Measurements from ENCODE around the gene MYO1D.

The MYO1D gene

DNA sequence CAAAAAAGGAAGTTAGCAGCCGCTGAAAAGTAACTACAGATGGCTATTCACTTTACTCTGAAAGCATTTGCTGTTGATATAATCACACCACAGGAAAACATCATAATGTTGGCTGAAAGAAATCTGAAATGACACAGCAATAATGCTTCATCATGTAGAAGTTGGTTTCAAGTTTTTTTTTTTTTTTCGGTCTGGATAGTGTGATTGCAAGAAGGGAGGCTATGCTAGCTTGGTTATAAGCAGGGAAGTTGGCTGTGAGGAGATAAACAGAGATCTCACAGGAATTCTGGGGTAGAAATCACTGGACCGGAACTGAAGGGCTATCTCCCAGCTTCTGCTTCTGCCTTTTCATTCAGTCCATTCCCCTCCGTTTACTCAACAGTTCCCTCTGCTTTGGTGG lies 57.9 kb downstream of the MYO1D start:
- no peak for DNase-seq (ENCODE audit: low read depth)

DNA sequence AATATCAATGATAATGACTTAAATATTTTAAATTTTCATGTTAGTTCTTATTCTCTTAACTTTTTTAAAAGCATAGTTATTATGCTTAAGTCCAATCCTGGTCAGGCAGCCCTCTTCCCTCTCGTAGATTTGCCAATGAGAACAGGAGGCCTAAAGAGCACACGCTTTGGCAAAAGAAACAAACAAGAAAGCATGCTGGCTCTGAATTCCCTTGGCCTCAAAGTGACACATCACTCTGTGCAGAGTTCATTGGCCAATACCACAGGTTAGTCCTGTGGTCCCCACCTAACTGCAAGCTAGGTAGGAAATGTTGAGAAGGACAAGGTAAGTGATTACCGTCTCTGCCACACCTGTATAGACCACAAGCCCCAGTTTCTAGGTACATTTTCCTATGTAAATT lies 61.5 kb downstream of the MYO1D start:
- no peak for DNase-seq (ENCODE audit: low read depth)

DNA sequence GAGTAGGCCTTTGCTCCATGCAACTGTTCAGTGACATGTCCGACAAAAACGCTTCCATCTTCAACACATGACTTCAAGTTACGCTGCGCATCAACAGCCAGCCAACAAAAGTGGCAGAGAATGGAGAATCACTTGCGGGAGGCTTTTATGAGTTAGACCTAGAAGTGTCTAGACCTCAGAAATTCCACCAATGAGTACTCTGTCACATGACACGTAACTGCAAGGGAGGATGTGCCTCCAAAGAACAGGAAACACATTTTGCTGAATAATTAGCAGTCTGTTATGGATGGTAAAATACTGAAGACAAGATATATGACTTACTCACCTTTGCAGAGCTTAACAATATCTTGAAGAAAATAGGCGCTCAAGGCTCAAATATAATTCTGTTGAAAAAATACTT lies 62.1 kb downstream of the MYO1D start:
- no peak for DNase-seq (ENCODE audit: low read depth)

DNA sequence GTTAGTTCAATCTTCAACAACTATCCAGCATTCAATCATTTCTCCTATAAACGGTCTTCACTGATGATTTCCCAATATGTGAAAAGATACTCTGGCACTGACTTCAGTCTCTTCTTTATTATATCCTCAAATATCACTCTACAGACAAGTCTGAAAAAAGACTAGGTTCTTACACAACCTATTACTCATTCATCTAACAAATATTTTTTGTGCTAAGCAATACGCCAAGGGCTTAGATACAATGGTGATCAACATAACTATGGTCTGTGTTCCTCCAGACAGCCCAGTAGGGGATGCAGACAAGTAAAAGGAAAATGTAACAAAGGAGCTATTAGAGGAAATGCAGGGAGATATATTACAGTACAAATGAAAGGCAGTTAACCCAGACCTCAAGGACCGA lies 63.9 kb downstream of the MYO1D start:
- DNase-seq (ENCODE audit: low read depth): no peak

DNA sequence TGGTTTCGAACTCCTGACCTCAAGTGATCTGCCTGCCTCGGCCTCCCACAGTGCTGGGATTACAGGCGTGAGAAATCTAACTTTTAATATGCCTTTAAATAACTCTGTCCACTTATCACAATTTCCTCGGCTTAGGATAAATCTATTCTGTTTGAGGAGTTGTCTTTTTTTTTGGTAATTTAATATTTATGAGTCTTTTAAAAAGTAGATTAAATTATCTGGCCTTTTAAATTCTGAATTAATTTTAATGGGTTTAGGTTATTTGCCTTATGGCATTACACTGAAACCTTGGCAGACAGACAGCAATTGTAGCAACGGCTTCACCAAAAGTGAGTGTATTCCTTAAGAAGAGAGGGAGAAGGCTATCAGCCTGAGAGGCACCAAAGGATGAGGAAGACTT lies 66.2 kb downstream of the MYO1D start:
- DNase-seq (ENCODE audit: low read depth): no peak

DNA sequence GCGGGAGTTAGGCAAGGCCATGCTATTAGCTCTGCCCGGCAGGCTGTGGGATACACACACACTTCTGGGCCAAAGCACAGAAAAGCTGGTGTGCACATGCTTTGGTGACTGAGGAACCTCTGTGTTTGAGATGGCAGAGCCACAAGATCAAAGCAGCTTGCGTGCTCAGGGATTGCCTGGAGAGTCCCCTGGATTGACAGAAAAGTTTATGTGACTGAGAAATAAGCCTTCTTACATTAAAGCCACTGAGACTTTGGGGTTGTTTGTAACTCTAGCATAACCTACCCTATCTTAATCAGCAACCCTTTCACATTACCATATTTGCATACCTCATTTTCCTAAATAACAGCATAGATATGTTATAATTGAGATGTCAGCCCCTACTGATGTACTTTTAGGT lies 69.3 kb downstream of the MYO1D start:
- DNase-seq (ENCODE audit: low read depth): no peak

DNA sequence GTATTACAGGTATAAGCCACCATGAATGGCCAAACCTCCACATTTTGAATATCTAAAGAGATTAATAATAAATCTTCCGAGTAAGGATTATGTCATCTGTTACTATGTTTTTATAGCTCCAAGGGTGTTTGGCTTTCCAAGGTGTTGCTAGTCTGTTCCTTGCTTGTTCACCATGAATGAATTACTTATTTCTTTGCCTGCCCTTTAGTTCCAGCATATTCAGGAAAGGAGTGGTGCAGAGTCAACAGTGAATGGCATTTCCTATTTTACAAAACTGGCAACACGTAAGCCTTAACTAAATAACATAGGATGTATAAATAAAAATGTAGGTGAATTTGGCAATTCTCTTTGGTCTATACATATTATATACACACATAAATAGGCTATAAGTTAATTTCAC lies 70.3 kb downstream of the MYO1D start:
- DNase-seq (ENCODE audit: low read depth): no peak

DNA sequence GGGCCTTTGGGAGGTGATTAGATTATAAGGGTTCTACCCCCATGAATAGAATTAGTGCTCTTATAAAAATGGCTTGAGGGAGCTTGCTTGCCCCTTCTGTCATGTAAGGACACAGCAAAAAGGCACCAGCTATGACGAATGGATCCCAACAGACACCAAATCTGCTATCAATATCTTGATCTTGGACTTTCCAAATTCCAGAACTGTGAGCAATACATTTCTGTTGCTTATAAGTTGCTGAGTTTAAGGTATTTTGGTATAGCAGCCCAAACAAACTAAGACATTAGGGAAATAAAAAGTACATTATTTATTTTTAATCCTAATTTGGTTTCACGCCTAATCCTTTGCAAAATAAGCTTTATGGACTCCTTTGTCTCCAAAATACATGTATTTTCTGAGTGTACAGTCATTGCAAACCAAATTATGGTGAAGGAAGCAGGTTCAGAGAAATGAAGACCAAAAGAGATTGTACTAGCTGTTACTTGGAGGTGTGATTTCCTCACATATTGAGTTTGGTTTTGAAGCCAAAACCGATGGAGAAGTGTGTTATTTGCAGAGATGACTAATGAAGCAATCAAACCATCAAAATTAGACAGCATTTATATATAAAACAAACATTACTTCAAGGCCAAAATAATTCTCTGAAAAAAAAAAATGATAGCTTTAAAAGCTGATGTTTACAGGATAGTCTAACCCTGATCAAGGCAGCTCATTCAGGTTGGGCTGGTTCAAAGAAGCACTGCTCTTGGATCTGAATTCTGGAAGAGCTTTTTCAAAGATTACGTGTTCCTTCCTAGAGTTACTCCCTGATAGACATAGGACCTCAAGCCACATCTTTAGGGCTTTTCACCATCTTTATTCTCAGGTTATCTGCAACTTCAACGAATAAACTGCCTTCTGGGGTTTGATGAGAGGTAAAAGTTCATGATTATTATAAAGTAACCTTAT lies 71.6 kb downstream of the MYO1D start:
- DNase-seq (ENCODE audit: low read depth): no peak

DNA sequence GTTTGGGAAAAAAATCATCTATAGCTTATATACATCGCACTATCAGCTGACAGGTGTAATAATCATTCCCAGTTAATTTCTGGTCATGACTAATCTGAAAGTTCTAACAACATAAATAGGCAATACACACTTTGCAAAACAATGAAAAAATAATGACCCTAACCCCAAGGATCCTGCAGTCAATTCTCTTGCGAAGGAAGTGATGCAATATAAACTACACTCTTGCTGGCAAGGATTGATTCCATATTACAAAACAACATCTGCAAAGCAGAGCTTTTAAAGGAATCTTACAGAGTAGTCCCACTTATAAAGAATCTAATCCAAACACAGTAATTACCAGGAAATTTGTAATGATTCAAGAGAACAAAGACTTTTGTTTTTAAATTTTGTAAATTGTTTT lies 73.4 kb downstream of the MYO1D start:
- no peak for DNase-seq (ENCODE audit: low read depth)

DNA sequence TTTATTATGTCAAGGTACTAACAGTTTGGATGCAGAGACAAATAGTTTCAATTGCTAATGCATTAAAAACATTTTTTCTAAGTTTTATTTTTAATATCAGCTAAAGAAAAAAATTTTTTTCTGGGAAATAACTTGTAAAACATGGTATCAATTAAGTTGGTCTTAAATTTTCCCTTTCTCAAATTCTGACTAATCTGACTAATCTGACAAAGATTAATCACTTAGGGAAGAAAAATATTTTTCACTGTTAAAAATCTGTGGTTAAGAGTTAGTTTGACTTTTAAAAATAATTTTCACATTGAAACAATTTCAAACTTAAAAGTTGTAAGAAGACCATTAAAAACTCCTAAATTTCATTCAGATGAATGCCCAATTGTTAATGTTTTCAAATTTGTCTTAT lies 74.6 kb downstream of the MYO1D start:
- no peak for DNase-seq (ENCODE audit: low read depth)

DNA sequence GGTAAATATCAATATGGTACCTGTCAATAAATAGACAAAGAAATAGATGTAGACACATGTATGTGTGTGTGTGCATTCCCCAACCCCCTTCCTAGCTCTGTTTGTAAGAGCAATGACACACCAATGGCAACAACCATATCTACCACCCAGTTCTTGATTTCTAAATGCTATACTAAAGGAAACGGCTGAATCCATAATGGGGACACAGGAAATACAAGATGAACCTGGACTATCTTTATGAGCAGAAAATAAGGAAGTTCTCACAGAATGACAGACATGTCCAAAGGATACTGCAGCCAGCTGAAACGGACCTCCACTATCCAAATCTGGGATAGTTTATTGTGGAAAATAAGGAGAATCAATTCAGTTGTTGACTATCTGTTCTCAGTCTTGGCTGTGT lies 75.3 kb downstream of the MYO1D start:
- DNase-seq (ENCODE audit: low read depth): no peak

DNA sequence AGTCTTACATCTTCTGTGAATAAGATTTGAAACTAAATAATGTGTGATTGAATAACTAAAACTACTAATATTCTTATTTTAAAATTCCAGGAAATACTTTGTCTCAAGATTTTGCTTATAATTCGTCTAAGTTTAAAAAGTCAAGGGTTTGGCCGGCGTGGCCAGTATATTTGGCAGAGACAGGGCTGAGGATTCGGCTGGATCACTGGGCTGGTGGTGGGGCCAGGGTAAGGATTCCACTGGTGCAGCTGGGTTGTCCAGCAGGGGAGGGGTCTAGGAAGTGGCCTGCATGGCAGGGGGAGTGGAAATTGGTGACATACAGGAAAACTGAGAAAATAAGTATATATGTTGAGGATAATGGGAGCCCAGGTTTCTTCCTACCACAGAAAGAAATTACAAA lies 75.7 kb downstream of the MYO1D start:
- DNase-seq (ENCODE audit: low read depth): no peak

DNA sequence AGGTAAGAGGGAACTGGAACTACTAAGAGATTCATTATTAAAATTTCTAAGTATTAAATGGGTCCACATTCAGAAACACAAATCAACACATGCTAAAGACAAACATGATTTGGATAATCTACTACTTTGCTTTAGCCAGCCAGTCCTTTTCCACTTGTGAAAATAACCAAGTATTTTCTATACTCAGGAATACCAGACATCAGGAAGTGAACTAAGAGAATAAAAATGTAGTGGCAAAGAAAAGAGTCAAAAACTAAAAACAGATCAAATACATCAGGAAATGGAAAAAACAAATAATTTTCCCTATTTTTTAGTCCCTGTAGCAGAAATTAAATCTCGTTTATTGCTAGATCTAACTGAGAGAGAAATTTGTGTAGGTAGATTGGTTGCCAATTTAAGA lies 78.0 kb downstream of the MYO1D start:
- no peak for DNase-seq (ENCODE audit: low read depth)

DNA sequence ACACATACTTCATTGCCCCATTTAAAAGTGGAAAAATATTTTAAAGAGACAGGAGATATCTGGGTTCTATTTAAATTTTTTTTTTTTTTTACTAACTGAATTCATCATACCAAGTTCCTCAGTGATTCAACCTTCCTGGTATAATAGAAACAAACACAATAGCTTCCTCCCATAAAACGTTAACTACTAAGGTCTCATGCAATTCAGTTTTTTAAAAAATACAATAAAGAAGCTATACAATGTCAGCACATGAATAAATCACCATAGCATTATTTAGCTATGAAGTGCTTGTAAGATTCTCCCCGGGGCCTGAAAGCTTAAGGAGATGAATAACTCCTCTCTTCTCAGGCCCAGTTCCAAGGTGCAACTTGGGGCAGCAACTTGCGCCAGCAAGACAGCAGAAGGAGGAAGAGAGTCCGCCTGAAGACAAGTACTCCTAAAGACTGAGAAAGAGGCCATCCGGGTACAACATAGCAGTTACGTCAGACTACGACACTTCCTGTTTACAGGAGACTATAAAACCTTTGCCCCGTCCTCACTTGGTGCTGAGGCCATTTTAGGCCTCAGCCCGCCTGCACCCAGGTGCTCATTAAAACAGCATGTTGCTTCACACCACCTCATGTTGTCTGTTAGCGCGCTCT lies 81.5 kb downstream of the MYO1D start:
- DNase-seq (ENCODE audit: low read depth): no peak

DNA sequence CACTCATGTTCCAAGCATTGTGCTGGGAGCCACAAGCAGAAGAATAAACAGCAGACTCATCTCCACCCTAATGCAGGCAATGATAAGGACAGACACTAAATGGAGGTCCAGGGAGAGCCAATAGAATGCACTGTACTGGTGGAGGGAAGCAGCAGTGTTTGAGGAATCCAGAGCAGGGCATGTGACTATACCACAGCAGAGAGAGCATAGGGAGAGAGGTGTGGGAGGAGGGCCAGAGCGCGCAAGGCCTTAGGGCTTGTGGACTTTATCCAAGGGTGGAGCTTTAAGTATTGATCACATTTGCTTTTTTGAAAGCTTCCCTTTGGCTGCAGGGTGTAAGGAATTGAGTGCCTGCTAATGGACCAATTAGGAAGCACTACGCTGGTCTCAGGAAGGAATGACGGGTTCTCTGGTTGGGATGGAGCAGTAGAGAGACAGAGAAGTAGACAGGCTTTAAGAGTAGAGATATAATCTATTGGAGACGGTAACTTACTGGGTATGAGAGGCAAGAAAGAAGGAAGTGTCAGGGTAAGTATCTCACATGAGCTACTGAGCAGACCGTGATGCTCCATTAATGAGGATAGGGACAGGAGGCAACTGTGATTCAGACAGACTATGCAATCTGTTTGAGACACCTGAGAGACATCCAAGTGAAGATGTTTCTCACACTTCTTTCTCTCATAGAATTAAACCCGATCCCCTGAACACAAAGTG lies 82.2 kb downstream of the MYO1D start:
- no peak for DNase-seq (ENCODE audit: low read depth)

DNA sequence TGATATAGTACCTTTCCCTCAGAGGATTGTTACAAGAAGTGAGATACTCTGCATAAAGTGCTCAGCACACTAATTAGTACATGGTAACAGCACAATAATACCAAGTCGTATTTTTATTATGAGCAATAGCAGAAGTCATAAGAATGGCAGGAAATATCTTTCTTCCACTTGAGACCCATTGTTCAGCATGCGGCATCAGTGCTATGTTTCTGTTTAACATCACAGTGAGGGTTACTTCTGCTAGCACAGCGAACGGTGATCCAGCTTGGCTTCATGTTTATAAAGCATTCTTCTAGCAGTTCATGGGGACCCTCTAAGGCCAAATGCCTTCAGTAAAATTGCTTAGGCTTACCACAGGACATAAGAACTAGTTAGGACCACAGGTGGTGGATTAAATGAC lies 83.1 kb downstream of the MYO1D start:
- DNase-seq (ENCODE audit: low read depth): no peak

DNA sequence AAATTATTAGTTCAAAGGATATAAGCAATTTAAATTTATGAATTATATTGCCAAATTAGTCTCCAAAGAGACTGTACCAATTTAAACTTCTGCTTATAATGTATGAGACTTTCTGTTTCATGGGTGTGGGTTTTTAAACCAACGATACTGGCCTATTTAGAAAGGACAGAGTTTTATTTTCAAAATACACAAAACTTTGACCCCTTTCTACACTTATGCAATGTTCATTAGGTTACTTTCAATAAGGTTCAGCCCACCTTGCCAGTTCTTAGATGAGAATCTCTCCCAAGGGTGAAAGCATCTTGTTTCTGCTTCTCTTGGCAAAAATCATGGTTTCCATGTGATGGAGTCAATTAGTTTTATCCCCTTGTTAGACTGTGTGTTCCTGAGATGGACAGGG lies 84.7 kb downstream of the MYO1D start:
- no peak for DNase-seq (ENCODE audit: low read depth)

DNA sequence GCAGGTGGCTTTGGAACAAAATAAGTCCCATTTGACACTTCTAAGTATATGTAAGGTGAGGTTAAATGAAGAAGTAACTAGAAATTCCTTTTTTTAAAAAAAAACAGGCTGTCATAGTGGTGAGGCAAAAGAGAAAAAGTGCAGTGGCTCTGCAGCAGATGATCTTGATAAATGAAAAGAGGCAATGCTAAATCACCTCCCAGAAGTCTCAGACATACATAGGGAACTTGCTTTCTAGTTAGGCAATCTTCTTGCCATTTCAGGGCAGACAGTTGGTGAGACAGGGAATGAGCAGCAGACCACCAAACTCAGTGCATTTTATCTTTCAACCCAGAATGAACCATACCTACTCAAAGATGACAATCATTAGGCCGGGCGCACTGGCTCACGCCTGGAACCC lies 90.8 kb downstream of the MYO1D start:
- DNase-seq (ENCODE audit: low read depth): no peak

DNA sequence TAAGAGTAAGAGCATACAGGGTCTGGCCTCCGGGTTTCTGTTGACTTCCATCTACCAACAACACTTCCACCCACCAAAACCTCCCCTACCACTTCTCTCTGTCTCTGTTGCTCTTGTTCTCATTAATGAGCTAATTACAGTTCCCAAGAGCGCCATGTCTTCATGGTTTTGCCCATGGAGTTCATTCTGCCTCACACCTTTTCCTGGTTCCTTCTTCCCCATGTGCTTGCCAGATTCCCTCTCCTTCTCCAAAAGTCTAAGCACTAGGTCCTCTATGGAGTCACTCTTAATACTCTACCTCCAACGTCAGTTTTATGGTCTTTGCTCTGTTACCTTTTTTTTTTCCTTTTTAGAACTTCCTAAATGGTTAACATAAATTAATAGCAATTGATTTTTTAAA lies 92.8 kb downstream of the MYO1D start:
- DNase-seq (ENCODE audit: low read depth): no peak

DNA sequence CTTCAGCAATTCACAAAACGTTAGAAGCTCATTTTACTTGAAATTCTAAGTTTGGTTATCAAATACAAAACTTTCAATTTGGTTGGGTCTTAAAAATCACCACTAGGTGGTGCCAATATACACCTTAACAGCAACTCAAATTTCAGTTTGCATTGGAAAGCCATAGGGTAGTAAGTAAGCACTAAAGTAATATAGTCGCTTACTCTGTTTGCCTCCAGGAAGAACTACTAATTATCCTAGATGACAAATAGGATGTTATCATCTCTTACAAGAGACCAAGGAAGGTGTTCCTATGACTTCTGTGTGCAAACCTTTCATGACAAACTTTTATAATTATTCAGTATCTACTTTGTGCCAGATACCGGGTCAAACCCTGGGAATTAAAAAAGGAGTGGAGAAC lies 93.3 kb downstream of the MYO1D start:
- no peak for DNase-seq (ENCODE audit: low read depth)

DNA sequence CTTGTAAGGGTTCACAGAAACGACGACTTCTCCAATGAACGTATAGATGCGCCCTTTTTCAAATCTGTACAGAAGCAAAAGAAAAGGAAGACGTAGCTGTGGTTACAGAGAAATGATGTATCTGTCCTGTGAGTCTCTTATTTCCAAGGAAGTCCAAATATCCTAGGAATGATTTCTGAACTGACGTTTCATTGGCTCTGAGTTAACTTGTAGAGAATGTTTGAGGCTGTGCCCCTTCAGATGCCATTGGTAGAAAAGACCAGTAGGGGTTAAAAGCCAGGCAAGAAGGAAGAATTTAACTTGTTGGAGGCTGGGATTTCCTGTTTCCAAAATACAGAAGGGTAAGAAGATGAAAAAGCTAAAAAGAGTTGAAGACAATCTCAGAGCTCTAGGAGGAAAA lies 96.2 kb downstream of the MYO1D start:
- DNase-seq (ENCODE audit: low read depth): no peak

DNA sequence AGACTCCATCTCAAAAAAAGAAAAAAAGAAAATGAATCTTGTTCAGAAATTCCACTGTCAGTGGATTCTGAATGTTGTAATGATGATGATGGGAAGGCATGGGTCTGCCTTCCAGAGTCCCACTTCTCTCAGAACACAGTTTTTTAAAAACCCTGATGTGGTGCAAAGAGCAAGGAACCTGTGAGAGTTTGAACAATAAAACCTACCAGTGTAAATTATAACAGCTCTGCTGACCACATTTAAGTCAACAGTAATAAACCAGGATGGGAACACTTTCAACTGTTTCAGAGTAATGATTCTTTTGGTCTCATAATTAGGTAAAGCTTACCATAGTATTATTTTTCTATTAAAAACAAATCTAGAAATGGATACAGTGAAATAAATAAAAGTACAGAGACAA lies 99.0 kb downstream of the MYO1D start:
- DNase-seq (ENCODE audit: low read depth): no peak

DNA sequence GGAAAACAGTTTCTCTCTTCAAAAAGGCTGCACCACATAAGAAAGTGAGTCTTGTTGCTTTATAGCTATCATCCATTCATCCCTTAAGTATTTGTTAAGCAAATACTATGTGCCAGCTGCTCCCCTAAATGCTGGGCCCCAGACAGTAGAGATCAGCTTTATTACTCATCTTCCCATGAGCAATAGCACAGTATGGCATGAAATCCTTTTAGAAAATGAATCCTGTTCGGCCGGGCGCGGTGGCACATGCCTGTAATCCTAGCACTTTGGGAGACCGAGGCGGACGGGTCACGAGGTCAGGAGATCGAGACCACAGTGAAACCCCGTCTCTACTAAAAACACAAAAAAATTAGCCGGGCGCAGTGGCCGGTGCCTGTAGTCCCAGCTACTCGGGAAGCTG lies 99.5 kb downstream of the MYO1D start:
- DNase-seq (ENCODE audit: low read depth): no peak
